HEK293 (cell line): Measurements from ENCODE around the gene NINJ2.

ENCODE experiments used
- CTCF ChIA-PET: fragments of 350-600 bp; formaldehyde crosslinking; extraction: SDS; loops from one replicate; lab custom pipeline; 2021; ENCODE audit warnings: antibody characterized with exemption; lab: Yijun Ruan, JAX
- POLR2A ChIA-PET: fragments of 300-600 bp; formaldehyde crosslinking; extraction: SDS; loops from one replicate; lab custom pipeline; 2020; ENCODE audit warnings: antibody characterized with exemption, inconsistent platforms; lab: Yijun Ruan, JAX
- H3K27ac ChIP-seq: fragments of 200-500 bp; sonication (Bioruptor generic); 2 replicates; pipeline ENCODE4 v1.5.1; 2014; ENCODE audit warnings: low read depth, low read length, control low read depth, inconsistent platforms; ENCODE audit errors: extremely low read depth
- H3K36me3 ChIP-seq, 2 experiments: fragments of 200-500 bp in 1 of 2; sonication (Bioruptor generic) in 1 of 2; 1 replicate in 1 of 2; 2 replicates in 1 of 2; pipeline ENCODE4 v1.5.1; 2014 to 2017; ENCODE audit warnings: inconsistent platforms in 2 of 2, low read length in 2 of 2; ENCODE audit not compliant: control insufficient read depth in 2 of 2, insufficient read depth in 1 of 2
- H3K4me1 ChIP-seq: fragments of 200-500 bp; sonication (Bioruptor generic); 2 replicates; pipeline ENCODE4 v1.5.1; 2014; ENCODE audit warnings: mild to moderate bottlenecking, low read length, inconsistent platforms; ENCODE audit not compliant: control insufficient read depth, insufficient read depth
- H3K4me3 ChIP-seq: 2 replicates; pipeline ENCODE4 v1.5.1; 2011; ENCODE audit warnings: low read depth, mild to moderate bottlenecking, control low read depth, low read length, moderate library complexity
- H3K9me3 ChIP-seq: fragments of 200-500 bp; sonication (Bioruptor generic); 2 replicates; pipeline ENCODE4 v1.5.1; 2014; ENCODE audit warnings: low read depth, low read length, inconsistent platforms; ENCODE audit not compliant: control insufficient read depth, insufficient read depth
- EGR2 ChIP-seq: fragments of 450-650 bp; formaldehyde crosslinking; IDR thresholded peaks from 2 replicates; pipeline ENCODE4 v1.5.1; 2016; ENCODE audit warnings: low read depth, missing biosample characterization, missing genetic modification characterization
- FEZF1 ChIP-seq: fragments of 450-650 bp; formaldehyde crosslinking; IDR thresholded peaks from 2 replicates; pipeline ENCODE4 v1.5.1; 2016; ENCODE audit warnings: missing biosample characterization, missing genetic modification characterization
- PRDM4 ChIP-seq: fragments of 450-650 bp; formaldehyde crosslinking; IDR thresholded peaks from 2 replicates; pipeline ENCODE4 v1.5.1; 2017; ENCODE audit warnings: missing biosample characterization, missing genetic modification characterization
- PRDM6 ChIP-seq: fragments of 450-650 bp; formaldehyde crosslinking; IDR thresholded peaks from 2 replicates; pipeline ENCODE4 v1.5.1; 2017; ENCODE audit warnings: missing biosample characterization, missing genetic modification characterization
- RBAK ChIP-seq: fragments of 450-650 bp; formaldehyde crosslinking; IDR thresholded peaks from 2 replicates; pipeline ENCODE4 v1.5.1; 2016; ENCODE audit warnings: missing biosample characterization, missing genetic modification characterization
- ZBTB48 ChIP-seq: fragments of 450-650 bp; formaldehyde crosslinking; IDR thresholded peaks from 2 replicates; pipeline ENCODE4 v1.5.1; 2016; ENCODE audit warnings: missing biosample characterization, missing genetic modification characterization
- ZFP3 ChIP-seq: fragments of 450-650 bp; formaldehyde crosslinking; IDR thresholded peaks from 2 replicates; pipeline ENCODE4 v1.5.1; 2016; ENCODE audit warnings: low read depth, missing biosample characterization, missing genetic modification characterization
- ZFP37 ChIP-seq: fragments of 450-650 bp; formaldehyde crosslinking; IDR thresholded peaks from 2 replicates; pipeline ENCODE4 v1.5.1; 2016; ENCODE audit warnings: missing biosample characterization, missing genetic modification characterization
- ZNF121 ChIP-seq: fragments of 450-650 bp; formaldehyde crosslinking; IDR thresholded peaks from 2 replicates; pipeline ENCODE4 v1.5.1; 2016; ENCODE audit warnings: missing biosample characterization, missing genetic modification characterization
- ZNF266 ChIP-seq: fragments of 450-650 bp; formaldehyde crosslinking; IDR thresholded peaks from 2 replicates; pipeline ENCODE4 v1.5.1; 2016; ENCODE audit warnings: missing biosample characterization, missing genetic modification characterization, low read depth
- ZNF302 ChIP-seq: fragments of 450-650 bp; formaldehyde crosslinking; IDR thresholded peaks from 2 replicates; pipeline ENCODE4 v1.5.1; 2016; ENCODE audit warnings: missing biosample characterization, missing genetic modification characterization, low read depth
- ZNF350 ChIP-seq: fragments of 450-650 bp; formaldehyde crosslinking; IDR thresholded peaks from 2 replicates; pipeline ENCODE4 v1.5.0; 2017; ENCODE audit warnings: missing biosample characterization, mild to moderate bottlenecking, missing genetic modification characterization
- ZNF561 ChIP-seq: fragments of 450-650 bp; IDR thresholded peaks from 2 replicates; pipeline ENCODE4 v1.5.1; 2018; ENCODE audit warnings: missing biosample characterization, missing genetic modification characterization, borderline replicate concordance
- ZNF777 ChIP-seq: fragments of 450-650 bp; formaldehyde crosslinking; IDR thresholded peaks from 2 replicates; pipeline ENCODE4 v1.5.1; 2017; ENCODE audit warnings: missing biosample characterization, missing genetic modification characterization, borderline replicate concordance
- TF ChIP-seq, protein P1 (sequence below): fragments of 450-650 bp; formaldehyde crosslinking; optimal IDR thresholded peaks from 2 replicates; pipeline ENCODE3; 2016; ENCODE audit warnings: missing biosample characterization, mild to moderate bottlenecking, missing genetic modification characterization
- TF ChIP-seq, protein P2 (sequence below): fragments of 450-650 bp; formaldehyde crosslinking; IDR thresholded peaks from 2 replicates; pipeline ENCODE4 v1.5.1; 2016; ENCODE audit warnings: missing biosample characterization, missing genetic modification characterization

NINJ2 gene

DNA sequence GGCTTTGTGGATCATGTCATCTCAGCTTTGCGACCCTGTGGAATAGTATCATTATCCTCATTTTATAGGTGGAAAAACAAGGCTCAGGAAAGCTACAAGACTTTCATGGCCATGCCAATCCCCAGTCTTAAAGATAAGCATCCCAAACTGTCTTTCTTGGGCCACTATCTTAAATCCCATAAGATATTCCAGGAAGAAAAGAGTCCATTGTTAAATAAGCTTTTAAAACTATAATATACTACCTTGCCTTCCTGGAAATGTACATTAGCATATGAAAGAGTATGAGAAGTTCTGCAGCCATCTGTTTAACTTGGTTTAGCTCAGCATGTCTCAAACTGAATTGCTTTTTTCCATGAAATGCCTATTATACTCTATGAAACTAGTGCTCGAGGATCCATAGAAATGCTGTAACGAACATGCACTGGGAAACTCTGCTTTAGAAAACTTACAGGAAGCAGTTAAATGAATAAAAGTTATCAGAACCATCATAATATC is 126.4 kb downstream of the NINJ2 start:
- ChIA-PET CTCF (interaction anchor here (1.1 to 5.8 kb wide), 6 partner anchors 10 to 280 kb away, joined by 3 to 30 read pairs (median 10); no protein-coding TSS in a partner anchor), POLR2A (no interaction called here)
- Histone ChIP-seq H3K9me3 (no peaks in the 10 kb centered on the region), H3K27ac (no peak overlapping the region), H3K4me3 (no peak overlapping the region), H3K36me3 (no peaks in the 10 kb centered on the region), H3K4me1 (no peaks in the 10 kb centered on the region; the same call in 1 of the 2 replicates)
- TF ChIP-seq RBAK (no peak), ZNF121 (tag by site-specific recombination) (no peak), EGR2 (tag by site-specific recombination) (no peak), ZNF302 (tag by site-specific recombination) (no peak), ZNF350 (tag by site-specific recombination) (no peak), PRDM6 (tag by site-specific recombination) (no peak), ZFP3 (tag by site-specific recombination) (no peak), FEZF1 (tag by site-specific recombination) (no peak), ZBTB48 (tag by site-specific recombination) (no peak), ZFP37 (tag by site-specific recombination) (no peak), ZNF561 (tag by site-specific recombination) (no peak), ZNF266 (no peak), PRDM4 (no peak), ZNF777 (tag by site-specific recombination) (no peak)
- TF ChIP-seq, protein P1, sequence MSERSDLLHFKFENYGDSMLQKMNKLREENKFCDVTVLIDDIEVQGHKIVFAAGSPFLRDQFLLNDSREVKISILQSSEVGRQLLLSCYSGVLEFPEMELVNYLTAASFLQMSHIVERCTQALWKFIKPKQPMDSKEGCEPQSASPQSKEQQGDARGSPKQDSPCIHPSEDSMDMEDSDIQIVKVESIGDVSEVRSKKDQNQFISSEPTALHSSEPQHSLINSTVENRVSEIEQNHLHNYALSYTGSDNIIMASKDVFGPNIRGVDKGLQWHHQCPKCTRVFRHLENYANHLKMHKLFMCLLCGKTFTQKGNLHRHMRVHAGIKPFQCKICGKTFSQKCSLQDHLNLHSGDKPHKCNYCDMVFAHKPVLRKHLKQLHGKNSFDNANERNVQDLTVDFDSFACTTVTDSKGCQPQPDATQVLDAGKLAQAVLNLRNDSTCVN = no peak

- ChIA-PET POLR2A (interaction anchor here (0.7 kb wide), 1 partner anchor 168 kb away, joined by 3 read pairs; no protein-coding TSS in a partner anchor), CTCF (interaction anchor here (1.3 to 5.8 kb wide), 4 partner anchors 12 to 94 kb away, joined by 8 to 30 read pairs (median 16); no protein-coding TSS in a partner anchor)
- H3K27ac ChIP-seq = no peak overlapping the region
- no peaks in the 10 kb centered on the region; the same call in 1 of the 2 replicates for H3K4me1 ChIP-seq
- TF ChIP-seq, protein P2, sequence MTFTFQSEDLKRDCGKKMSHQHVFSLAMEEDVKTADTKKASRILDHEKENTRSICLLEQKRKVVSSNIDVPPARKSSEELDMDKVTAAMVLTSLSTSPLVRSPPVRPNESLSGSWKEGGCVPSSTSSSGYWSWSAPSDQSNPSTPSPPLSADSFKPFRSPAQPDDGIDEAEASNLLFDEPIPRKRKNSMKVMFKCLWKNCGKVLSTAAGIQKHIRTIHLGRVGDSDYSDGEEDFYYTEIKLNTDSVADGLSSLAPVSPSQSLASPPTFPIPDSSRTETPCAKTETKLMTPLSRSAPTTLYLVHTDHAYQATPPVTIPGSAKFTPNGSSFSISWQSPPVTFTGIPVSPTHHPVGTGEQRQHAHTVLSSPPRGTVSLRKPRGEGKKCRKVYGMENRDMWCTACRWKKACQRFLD (tag by site-specific recombination) = no peak
- H3K4me3 ChIP-seq = no peak overlapping the region
- H3K9me3 ChIP-seq = no peaks in the 10 kb centered on the region
- H3K36me3 ChIP-seq = no peaks in the 10 kb centered on the region
Observed at GRCh38 chr12:535396-535795, 127.8 kb downstream of the NINJ2 start.
